ENCODE measurements around the gene MED10.

The MED10 gene

DNA sequence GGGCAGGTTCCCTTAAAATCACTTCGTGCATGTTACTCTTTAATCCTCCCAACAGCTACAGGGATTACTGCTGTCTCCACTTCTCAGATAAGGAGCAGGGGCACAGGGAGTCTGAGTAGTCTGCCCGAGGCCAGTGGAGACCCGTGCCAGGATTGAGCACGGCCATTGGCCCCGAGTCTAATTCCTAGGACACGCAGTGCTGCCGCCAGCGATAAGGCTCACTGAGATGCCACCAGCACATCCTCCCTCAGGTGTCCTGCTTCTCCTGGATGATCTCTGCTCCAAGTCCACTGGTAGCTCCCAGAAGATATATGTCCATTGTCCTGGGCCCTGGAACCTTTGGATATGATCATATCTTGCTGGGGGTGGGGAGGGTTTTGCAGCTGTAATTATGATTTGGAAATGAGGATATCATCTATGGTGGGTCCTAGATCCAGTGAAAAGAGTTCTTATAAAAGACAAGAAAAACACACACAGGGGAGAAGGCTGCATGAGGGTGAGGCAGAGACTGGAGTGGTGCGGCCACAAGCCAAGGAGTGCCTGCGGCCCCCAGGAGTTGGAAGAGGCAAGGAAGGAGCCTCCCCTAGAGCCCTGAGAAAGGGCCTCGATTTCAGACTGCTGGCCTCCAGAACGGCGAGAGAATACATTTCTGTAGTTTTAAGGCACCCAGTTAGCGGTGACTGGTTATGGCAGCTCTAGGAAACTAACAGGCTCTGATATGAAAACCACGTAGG, 19.4 kb upstream of the MED10 start:
- peaks cover 24% of the 10 kb centered on the region for H3F3A ChIP-seq (ENCODE audit: insufficient read depth, low read length)
- H3K9ac ChIP-seq (ENCODE audit: low read length) = no peak overlapping the region
- H2AFZ ChIP-seq (ENCODE audit: low read length) = no peak overlapping the region
- H3K27ac ChIP-seq (ENCODE audit: low read length) = no peak overlapping the region
- no peaks in the 10 kb centered on the region for H3K79me2 ChIP-seq (ENCODE audit: low read length)
- no peak overlapping the region for H3K4me2 ChIP-seq (ENCODE audit: low read depth, low read length)
- DNase-seq = no peak
- no peaks in the 10 kb centered on the region for H3K36me3 ChIP-seq (replicated peaks; ENCODE audit: insufficient read depth, low read length)
- no peak for TF ChIP-seq EZH2 (optimal IDR thresholded peaks at IDR 0.05; ENCODE audit: low read depth, low read length)
- TF ChIP-seq, protein P1, sequence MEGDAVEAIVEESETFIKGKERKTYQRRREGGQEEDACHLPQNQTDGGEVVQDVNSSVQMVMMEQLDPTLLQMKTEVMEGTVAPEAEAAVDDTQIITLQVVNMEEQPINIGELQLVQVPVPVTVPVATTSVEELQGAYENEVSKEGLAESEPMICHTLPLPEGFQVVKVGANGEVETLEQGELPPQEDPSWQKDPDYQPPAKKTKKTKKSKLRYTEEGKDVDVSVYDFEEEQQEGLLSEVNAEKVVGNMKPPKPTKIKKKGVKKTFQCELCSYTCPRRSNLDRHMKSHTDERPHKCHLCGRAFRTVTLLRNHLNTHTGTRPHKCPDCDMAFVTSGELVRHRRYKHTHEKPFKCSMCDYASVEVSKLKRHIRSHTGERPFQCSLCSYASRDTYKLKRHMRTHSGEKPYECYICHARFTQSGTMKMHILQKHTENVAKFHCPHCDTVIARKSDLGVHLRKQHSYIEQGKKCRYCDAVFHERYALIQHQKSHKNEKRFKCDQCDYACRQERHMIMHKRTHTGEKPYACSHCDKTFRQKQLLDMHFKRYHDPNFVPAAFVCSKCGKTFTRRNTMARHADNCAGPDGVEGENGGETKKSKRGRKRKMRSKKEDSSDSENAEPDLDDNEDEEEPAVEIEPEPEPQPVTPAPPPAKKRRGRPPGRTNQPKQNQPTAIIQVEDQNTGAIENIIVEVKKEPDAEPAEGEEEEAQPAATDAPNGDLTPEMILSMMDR (IDR thresholded peaks at IDR 0.05; ENCODE audit: low read length) = no peak
- no peak for TF ChIP-seq EZH2phosphoT487 (IDR thresholded peaks at IDR 0.05; ENCODE audit: low read length)
- no peaks in the 10 kb centered on the region for H3K9me2 ChIP-seq (replicated peaks; ENCODE audit: insufficient read depth, low read length)
- H3K4me1 ChIP-seq (ENCODE audit: low read length) = peaks cover 40% of the 10 kb centered on the region
- no peak overlapping the region for H3K4me3 ChIP-seq (ENCODE audit: low read length)
- H4K20me1 ChIP-seq (ENCODE audit: insufficient read depth, low read length) = no peaks in the 10 kb centered on the region
- H3K27me3 ChIP-seq (replicated peaks; ENCODE audit: insufficient read depth, low read length) = no peaks in the 10 kb centered on the region
- H3K9me3 ChIP-seq (replicated peaks; ENCODE audit: insufficient read depth, low read length) = no peaks in the 10 kb centered on the region

DNA sequence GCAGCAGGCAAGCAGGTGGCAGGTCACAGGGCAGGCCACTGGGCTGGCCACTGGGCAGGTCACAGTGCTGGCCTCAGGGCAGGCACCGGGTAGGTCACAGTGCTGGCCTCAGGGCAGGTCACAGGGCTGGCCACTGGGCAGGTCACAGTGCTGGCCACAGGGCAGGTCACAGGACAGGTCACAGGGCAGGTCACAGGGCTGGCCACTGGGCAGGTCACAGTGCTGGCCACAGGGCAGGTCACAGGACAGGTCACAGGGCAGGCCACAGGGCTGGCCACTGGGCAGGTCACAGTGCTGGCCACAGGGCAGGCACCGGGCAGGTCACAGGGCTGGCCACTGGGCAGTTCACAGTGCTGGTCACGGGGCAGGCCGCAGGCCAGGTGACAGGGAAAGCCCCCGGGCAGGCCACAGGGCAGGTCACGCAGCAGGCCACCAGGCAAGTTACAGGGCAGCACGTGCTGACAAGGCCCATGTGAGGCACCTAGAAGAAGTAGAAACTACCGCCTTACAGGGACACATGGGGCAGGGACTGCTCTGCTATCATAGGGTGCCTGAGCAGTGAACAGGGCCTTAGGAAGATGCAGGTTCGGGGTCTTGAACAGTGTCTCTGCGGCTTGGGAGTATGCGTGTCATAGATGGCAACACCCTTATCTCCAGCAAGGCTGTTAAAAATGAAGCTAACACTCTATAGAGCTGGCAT, 18.6 kb upstream of the MED10 start:
- no peaks in the 10 kb centered on the region for H3K36me3 ChIP-seq (replicated peaks; ENCODE audit: insufficient read depth, low read length)
- H3K4me2 ChIP-seq (ENCODE audit: low read depth, low read length) = no peak overlapping the region
- H3F3A ChIP-seq (ENCODE audit: insufficient read depth, low read length) = peaks cover 17% of the 10 kb centered on the region
- TF ChIP-seq, protein P1 (IDR thresholded peaks at IDR 0.05; ENCODE audit: low read length) = no peak
- TF ChIP-seq EZH2 (optimal IDR thresholded peaks at IDR 0.05; ENCODE audit: low read depth, low read length) (no peak), EZH2phosphoT487 (IDR thresholded peaks at IDR 0.05; ENCODE audit: low read length) (no peak)
- no peak overlapping the region for H3K4me3 ChIP-seq (ENCODE audit: low read length)
- no peak overlapping the region for H3K27ac ChIP-seq (ENCODE audit: low read length)
- H3K9me3 ChIP-seq (replicated peaks; ENCODE audit: insufficient read depth, low read length) = no peaks in the 10 kb centered on the region
- H3K9me2 ChIP-seq (replicated peaks; ENCODE audit: insufficient read depth, low read length) = no peaks in the 10 kb centered on the region
- DNase-seq = no peak
- H3K4me1 ChIP-seq (ENCODE audit: low read length) = peaks cover 38% of the 10 kb centered on the region
- H2AFZ ChIP-seq (ENCODE audit: low read length) = no peak overlapping the region
- no peak overlapping the region for H3K9ac ChIP-seq (ENCODE audit: low read length)
- H4K20me1 ChIP-seq (ENCODE audit: insufficient read depth, low read length) = no peaks in the 10 kb centered on the region
- H3K79me2 ChIP-seq (ENCODE audit: low read length) = no peaks in the 10 kb centered on the region
- H3K27me3 ChIP-seq (replicated peaks; ENCODE audit: insufficient read depth, low read length) = no peaks in the 10 kb centered on the region

DNA sequence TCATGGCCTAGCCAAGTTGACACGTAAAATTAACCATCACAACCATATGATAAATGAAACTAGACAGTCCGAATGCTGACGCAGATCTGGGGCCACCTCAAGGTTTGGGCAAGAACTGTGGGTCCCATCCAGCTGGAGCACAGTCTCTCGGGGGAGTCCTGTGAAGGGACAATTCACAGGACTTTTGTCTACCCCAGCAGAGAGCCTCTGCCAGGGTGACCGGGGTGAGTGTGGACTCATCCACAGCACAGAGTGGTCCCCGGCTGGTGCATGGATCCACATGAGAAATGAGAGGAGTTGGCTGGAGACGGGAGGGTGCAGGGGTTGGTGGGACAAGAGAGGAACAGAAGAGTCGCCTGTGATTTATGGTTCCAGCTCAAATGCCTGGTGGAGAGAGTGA, 17.7 kb upstream of the MED10 start:
- Histone ChIP-seq H3K4me2 (ENCODE audit: low read depth, low read length) (no peak overlapping the region), H3K36me3 (replicated peaks; ENCODE audit: insufficient read depth, low read length) (no peaks in the 10 kb centered on the region), H3K9ac (ENCODE audit: low read length) (no peak overlapping the region), H3K4me1 (ENCODE audit: low read length) (peaks cover 29% of the 10 kb centered on the region), H3K9me3 (replicated peaks; ENCODE audit: insufficient read depth, low read length) (no peaks in the 10 kb centered on the region), H3F3A (ENCODE audit: insufficient read depth, low read length) (peaks cover 15% of the 10 kb centered on the region), H3K9me2 (replicated peaks; ENCODE audit: insufficient read depth, low read length) (no peaks in the 10 kb centered on the region), H4K20me1 (ENCODE audit: insufficient read depth, low read length) (no peaks in the 10 kb centered on the region), H3K27ac (ENCODE audit: low read length) (no peak overlapping the region), H2AFZ (ENCODE audit: low read length) (no peak overlapping the region), H3K79me2 (ENCODE audit: low read length) (no peaks in the 10 kb centered on the region), H3K27me3 (replicated peaks; ENCODE audit: insufficient read depth, low read length) (no peaks in the 10 kb centered on the region), H3K4me3 (ENCODE audit: low read length) (no peak overlapping the region)
- DNase-seq = no peak
- TF ChIP-seq EZH2 (optimal IDR thresholded peaks at IDR 0.05; ENCODE audit: low read depth, low read length) (no peak), EZH2phosphoT487 (IDR thresholded peaks at IDR 0.05; ENCODE audit: low read length) (no peak)
- TF ChIP-seq, protein P1 (IDR thresholded peaks at IDR 0.05; ENCODE audit: low read length) = no peak

Data from MM.1S (cell line).